Eye (tissue), 1 donor: ENCODE results near the gene FBXO27.
A peak's percentile ranks its signal among the peaks of the same experiment; 100 is the strongest.

ENCODE experiments used
- DNase-seq: peaks from one replicate; pipeline ENCODE4 v3.0.0-alpha.2; 2015

Gene FBXO27

DNA sequence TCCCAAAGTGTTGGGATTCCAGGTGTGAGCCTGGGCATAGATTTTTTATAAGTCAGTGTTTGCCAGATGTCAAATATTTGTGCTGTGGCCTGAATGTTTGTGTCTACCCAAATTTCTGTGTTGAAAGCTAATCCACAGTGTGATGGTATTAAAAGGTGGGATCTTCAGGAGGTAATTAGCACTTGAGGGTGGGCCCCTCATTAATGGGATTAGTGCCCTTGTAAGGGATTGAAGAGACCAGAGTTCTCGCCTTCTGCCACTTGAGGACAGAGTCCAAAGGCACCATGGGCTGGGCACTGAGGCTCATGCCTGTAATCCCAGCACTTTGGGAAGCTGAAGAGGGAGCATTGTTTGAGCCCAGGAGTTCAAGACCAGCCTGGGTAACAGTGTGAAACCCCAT is 47.1 kb downstream of the FBXO27 start:
- no peak for DNase-seq

DNA sequence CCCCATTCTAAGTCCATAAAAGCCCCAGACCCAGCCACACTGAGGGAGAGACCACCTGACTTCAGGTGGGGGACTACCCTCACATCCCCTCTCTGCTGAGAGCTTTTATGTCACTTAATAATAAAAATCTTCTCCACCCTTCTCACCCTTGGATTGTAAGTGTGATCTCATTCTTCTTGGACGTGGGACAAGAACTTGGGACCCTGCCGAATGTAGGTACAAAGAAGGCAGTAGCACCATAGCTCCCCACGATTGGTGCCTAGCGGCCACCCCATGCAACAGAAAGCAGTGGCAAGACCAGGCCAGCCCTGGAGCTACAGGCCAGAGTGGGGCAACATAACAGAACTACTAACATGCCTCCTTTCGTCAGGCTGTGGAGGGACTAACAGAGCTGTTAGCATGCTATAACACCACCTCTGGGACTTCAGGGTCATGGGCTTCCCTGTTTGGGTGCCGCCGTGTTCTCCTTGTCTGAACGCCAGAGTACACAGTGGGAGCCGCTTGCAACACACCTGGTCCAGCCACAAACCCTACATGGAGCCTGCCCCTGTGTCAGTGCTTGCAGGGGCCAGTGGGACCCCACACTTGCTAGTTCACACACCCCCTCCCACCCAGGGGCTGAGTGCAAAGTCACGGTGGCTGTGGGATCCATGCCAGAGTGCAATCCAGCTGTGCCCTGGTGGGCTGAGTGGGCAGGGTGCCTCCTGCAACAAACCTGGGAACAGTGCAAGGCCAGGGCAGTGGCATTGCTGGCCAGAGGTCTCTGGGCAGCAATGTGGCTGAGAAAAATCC is 51.6 kb downstream of the FBXO27 start:
- no peak for DNase-seq

GRCh38 chr19:38979812-38980211 is 52.5 kb downstream of the FBXO27 start:
- DNase-seq, result no peak

DNA sequence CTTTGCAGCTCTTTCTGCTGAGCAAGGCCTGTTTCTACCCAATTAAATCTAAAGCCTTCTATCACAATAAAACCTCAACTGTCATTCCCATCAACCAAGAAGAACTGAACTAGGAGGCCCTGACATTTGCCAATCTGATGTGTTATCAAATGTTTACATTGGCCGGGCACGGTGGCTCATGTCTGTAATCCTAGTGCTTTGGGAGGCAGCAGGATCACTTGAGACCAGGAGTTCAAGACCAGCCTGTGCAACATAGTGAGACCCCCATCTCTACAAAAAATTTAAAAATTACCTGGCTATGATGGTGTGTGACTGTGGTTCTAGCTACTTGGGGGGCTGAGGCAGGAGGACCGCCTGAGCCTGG is 54.0 kb downstream of the FBXO27 start:
- DNase-seq, result no peak

DNA sequence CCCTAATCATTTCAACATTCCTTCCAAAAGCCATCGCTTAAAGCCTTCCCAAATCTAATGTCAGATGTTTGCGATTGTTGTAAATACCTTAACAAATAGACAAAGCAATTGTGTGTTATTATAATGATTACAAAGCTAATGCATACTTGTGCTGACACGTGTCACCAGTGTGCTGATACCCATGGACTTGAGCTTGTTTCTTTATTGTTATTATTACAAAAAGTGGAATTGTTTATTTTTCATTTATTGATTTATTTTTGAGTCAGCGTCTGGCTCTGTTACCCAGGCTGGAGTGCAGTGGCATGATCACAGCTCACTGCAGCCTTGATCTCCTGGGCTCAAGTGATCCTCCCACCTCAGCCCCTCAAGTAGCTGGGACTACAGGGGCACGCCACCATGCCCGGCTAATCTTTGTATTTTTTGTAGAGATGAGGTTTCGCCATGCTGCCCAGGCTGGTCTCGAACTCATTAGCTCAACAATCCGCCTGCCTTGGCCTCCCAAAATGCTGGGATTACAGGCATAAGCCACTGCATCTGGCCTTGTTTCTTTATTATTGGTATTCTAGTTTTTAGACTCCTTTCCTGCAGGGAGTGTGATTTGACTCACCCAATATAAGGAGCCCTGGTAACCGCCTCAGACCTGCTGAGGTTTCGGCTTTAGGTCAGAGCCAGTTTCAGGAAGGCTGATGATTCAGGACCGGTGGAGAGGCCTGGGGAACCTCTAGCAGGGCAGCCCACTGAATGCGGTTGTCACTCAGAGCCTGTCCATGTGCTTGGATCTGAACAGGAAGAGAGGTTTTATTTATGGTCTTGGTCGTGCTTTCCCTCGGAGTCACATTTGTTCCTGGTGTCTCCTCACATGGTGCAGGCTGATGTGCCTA is 54.7 kb downstream of the FBXO27 start:
- DNase-seq, result no peak

- peak; percentile 73 for DNase-seq
Observed at GRCh38 chr19:38975861-38976271, 56.5 kb downstream of the FBXO27 start.

DNA sequence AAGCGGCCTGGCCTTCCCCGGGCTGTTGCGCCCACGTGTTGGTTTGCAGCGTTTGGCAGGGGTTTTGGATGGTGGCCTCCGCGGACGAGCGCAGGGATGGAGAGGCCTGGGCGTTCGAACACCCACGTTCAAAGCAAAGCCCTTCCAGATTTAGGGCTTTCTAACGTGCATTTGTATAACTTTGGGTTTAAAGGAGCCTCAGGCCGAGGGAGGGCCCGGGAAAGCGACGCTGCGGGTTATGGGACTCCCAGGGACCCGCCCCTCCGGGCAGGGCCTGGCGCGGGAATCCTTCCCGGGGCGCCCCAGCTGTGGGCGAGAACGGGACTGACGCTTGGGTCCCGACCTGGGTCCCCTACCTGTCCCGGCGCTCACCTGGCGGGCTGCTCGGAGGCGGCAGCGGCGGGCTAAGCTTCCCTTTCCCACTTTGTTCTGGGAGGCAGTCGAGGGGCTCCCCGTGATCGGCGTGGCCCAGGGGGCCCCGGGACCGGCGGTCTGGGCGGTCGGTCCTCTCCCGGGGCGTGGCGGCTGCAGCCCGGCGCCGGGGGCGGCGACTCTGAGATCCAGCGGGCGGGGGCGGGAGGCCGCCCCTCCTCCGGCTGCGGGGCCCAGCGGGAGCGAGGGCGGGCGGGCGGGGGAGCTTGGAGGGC is 57.0 kb downstream of the FBXO27 start, which contains the start of gene FBXO17:
Gene FBXO17 (minus strand): TSS at position 529 of the 647 bp plus-strand sequence. CDS start 25,423 bp downstream, outside the sequence.
- peak; percentile 75 for DNase-seq

- DNase-seq, result no peak
Observed at GRCh38 chr19:38974624-38975213, 57.6 kb downstream of the FBXO27 start.
